GM20000 (cell line): Measurements from ENCODE around the gene CASP7.

Experiments
- DNase-seq: peaks from one replicate; pipeline ENCODE4 v3.0.0; 2012; ENCODE audit warnings: low spot score
- TF ChIP-seq, protein P1 (sequence below): IDR thresholded peaks from 2 replicates; pipeline ENCODE4 v1.5.1; 2012; ENCODE audit warnings: mild to moderate bottlenecking, control low read depth; ENCODE audit errors: extremely low read depth, missing control alignments

Gene CASP7

DNA sequence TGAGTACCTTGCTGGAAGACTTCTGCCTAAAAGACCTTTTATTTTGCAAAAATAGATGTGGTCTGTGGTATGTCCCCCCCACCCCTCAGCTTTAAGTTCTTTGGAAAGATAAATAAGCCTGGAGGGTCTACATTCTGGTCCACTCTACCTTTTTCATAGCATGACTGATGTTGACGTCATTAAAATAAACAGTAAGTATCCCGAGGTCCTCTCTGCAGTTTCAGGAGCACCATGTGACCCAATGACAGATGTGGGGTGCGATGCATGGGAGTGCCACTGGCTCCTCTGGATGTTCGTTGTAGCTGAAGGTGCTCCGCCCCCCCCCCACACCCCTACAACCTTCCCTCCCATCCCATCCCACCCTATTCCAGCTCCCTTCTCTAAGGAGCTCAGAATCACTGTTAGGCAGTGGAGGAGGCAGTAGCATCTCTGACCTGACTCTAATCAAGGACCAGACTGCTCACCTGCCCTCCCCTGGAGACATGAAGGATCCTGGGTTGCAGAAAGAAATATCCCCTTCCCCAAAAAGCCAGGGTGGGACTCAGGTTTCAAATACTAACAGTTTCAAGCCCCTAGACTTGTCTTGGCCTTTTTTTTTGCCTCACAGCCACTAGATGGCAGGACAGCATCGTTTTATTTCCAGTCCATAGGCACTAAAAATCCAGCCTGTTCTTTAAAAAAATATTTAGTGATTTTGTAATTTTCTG lies 25.1 kb downstream of the CASP7 start:
- DNase-seq: peak; percentile 25
- TF ChIP-seq, protein P1, sequence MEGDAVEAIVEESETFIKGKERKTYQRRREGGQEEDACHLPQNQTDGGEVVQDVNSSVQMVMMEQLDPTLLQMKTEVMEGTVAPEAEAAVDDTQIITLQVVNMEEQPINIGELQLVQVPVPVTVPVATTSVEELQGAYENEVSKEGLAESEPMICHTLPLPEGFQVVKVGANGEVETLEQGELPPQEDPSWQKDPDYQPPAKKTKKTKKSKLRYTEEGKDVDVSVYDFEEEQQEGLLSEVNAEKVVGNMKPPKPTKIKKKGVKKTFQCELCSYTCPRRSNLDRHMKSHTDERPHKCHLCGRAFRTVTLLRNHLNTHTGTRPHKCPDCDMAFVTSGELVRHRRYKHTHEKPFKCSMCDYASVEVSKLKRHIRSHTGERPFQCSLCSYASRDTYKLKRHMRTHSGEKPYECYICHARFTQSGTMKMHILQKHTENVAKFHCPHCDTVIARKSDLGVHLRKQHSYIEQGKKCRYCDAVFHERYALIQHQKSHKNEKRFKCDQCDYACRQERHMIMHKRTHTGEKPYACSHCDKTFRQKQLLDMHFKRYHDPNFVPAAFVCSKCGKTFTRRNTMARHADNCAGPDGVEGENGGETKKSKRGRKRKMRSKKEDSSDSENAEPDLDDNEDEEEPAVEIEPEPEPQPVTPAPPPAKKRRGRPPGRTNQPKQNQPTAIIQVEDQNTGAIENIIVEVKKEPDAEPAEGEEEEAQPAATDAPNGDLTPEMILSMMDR: peak; percentile 37

DNA sequence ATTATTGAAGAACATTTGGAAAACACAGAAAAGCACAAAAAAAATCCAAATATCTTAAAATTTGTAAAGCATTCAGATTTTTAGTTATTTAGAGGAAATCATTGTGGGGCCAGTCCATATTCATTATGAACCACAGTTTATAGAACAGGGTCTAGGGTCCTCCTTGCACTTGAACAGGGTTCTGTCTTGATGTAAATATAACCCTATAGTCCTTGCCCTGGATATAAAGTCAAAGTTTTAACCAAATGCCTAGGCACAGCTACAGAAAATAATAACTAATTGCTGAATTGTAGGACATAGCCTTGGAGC lies 25.6 kb downstream of the CASP7 start:
- TF ChIP-seq, protein P1: no peak
- no peak for DNase-seq

DNA sequence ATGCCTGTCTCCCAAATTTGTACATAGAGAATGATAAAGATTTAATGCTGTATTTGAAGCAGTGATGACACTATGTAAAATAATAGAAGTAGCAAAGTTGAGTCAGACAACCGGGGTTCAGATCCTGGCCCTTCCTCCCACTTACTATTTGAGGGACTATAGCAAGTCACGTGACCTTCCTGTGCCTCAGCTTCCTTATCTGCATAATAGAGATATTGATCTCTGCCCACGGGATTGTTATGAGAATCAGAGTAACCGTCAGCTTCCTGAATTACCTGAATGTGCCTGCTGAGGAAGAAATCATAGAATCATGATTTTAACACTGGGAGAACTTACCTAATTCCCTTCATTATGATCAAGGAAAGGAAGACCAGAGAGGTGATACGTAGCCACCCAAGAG lies 26.9 kb downstream of the CASP7 start:
- DNase-seq: no peak
- TF ChIP-seq, protein P1: no peak

DNA sequence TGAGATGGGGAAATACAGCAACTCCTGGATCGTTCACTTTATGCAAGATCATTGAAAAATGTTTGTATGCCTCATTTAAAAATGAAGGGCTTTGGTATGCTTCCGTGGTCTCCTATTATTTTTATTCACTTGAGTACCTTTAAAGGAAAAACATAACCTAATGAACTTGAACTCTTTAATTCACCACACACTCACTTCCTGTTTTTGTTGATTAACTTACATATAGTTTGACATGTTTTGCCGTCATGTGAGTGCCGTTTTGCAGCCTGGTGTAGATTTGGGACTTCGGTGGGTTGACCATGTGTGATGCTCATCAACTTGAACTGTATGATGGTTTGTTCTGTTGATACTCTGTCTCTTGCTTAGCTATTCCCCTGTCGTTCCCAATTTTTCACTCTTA lies 28.9 kb downstream of the CASP7 start:
- TF ChIP-seq, protein P1: no peak
- no peak for DNase-seq

DNA sequence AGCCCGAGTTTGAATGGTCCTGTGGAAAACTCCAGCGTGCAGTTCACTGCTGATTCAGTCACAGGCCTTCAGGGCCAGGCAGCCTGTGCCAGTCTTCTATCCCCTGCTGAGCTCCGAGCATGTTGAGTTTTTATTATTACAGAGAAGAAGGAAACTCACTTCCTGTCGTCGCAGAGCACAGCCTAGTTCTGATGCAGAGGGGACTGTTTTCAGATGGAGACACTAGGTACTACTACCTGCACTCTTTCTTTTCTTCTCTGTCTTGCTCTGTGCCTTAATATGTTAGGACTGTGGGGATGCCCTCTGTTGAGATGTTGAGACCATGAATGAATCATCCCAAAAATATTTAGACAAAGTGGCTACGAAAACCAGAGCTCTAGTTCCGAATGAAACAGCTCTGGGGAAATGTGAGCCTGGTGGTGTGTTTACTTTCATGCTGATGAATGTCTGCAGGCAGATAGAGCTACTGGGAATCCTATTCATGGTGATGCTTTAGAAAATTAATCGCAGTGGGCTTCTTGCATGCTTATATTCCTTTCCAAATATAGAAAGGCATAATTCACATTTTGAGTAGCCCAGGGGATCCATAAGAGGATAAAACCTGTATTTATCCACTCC lies 29.6 kb downstream of the CASP7 start:
- TF ChIP-seq, protein P1: no peak
- DNase-seq: no peak

DNA sequence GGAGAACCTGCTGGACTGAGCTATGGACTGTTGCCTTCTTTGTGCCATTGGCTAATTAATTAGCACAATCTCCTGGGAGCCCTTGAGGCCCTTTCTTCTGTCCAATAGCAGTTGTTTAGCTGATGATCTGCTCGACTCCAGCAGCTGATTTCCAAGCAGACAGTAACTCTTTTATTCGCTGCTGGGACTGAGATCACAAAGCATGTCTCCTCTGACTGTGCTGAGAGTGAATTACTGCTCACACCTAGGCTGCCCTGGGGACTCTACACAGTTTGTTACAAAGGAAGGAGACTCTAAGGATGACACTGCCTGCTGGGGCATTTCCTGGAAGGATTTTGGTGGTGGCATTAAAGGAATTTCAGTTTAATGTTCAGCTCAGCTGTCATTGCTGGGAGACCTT lies 31.4 kb downstream of the CASP7 start:
- TF ChIP-seq, protein P1: no peak
- no peak for DNase-seq

DNA sequence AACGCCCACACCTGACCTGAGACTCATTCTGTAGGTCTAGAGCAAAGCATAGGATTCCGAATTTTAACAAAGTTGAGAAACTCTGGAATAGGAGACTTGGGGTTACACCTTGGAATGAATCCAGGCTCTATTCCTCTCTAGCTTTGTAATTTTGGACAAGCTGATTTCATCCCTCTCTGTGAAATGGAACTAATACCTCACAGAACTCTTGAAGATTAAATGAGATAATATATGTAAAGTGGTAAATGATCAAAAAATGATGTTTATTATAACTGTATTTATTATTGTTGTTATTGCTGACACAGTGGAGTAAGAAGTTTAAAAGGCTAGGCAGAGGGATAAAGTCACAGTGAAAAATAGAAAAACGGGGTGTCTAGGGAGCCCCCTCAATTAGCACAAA lies 32.3 kb downstream of the CASP7 start:
- DNase-seq: no peak
- TF ChIP-seq, protein P1: no peak
